Measurements from ENCODE around the gene IFNG-AS1.

IFNG-AS1 gene

GRCh38 chr12:67994046-67994445 lies 4.8 kb downstream of the IFNG-AS1 start:
- no CpG with 5 or more reads among the region's 3 CpGs for WGBS (ENCODE audit: extremely low coverage, insufficient coverage, low lambda C conversion rate)
- Histone ChIP-seq H2AK5ac (ENCODE audit: low read length) (no peak overlapping the region), H4K5ac (ENCODE audit: low read length) (no peak overlapping the region), H3K27ac (ENCODE audit: low read depth, low read length) (no peak overlapping the region), H2BK5ac (ENCODE audit: low read length) (no peak overlapping the region), H3K79me1 (ENCODE audit: low read length) (no peaks in the 10 kb centered on the region), H3K27me3 (ENCODE audit: insufficient read depth, low read length, poor library complexity) (no peaks in the 10 kb centered on the region), H2BK120ac (ENCODE audit: low read depth, low read length) (no peak overlapping the region), H3K4me3 (ENCODE audit: low read length) (no peak overlapping the region), H3K4me2 (ENCODE audit: low read length) (no peak overlapping the region), H3K79me2 (ENCODE audit: control insufficient read depth, insufficient read depth, low read length) (no peaks in the 10 kb centered on the region), H3K23ac (ENCODE audit: low read length) (no peak overlapping the region), H3K9ac (ENCODE audit: low read length) (no peak overlapping the region), H3K4ac (ENCODE audit: low read depth, low read length) (no peak overlapping the region), H2BK15ac (replicated peaks; ENCODE audit: low read depth) (no peak overlapping the region), H3K18ac (ENCODE audit: low read length) (no peak overlapping the region), H3K56ac (ENCODE audit: low read length) (no peak overlapping the region), H4K8ac (ENCODE audit: low read depth, low read length) (no peak overlapping the region), H3K36me3 (ENCODE audit: control insufficient read depth, insufficient read depth, low read length) (no peaks in the 10 kb centered on the region), H3K4me1 (ENCODE audit: control insufficient read depth, low read depth, low read length) (no peaks in the 10 kb centered on the region)
- no peak for DNase-seq

- no peak overlapping the region for H3K27ac ChIP-seq (ENCODE audit: low read depth, low read length)
- no peak overlapping the region for H2BK120ac ChIP-seq (ENCODE audit: low read depth, low read length)
These were observed 7.1 kb downstream of the IFNG-AS1 start for GRCh38 chr12:67996347-67996746.

GRCh38 chr12:67998379-67998778 lies 9.1 kb downstream of the IFNG-AS1 start:
- Histone ChIP-seq H3K36me3 (ENCODE audit: control insufficient read depth, insufficient read depth, low read length) (no peaks in the 10 kb centered on the region), H3K79me1 (ENCODE audit: low read length) (no peaks in the 10 kb centered on the region), H4K8ac (ENCODE audit: low read depth, low read length) (no peak overlapping the region), H3K23ac (ENCODE audit: low read length) (no peak overlapping the region), H2BK15ac (replicated peaks; ENCODE audit: low read depth) (no peak overlapping the region), H3K9ac (ENCODE audit: low read length) (no peak overlapping the region), H3K79me2 (ENCODE audit: control insufficient read depth, insufficient read depth, low read length) (no peaks in the 10 kb centered on the region), H3K18ac (ENCODE audit: low read length) (no peak overlapping the region), H3K27ac (ENCODE audit: low read depth, low read length) (no peak overlapping the region), H3K27me3 (ENCODE audit: insufficient read depth, low read length, poor library complexity) (no peaks in the 10 kb centered on the region), H3K4ac (ENCODE audit: low read depth, low read length) (no peak overlapping the region), H2AK5ac (ENCODE audit: low read length) (no peak overlapping the region), H2BK5ac (ENCODE audit: low read length) (no peak overlapping the region), H3K56ac (ENCODE audit: low read length) (no peak overlapping the region), H3K4me2 (ENCODE audit: low read length) (no peak overlapping the region), H3K4me1 (ENCODE audit: control insufficient read depth, low read depth, low read length) (no peaks in the 10 kb centered on the region), H4K5ac (ENCODE audit: low read length) (no peak overlapping the region), H3K4me3 (ENCODE audit: low read length) (no peak overlapping the region), H2BK120ac (ENCODE audit: low read depth, low read length) (no peak overlapping the region)
- DNase-seq = no peak

More at GRCh38 chr12:67996347-67996746, 7.1 kb downstream of the IFNG-AS1 start:
- H2AK5ac ChIP-seq (ENCODE audit: low read length) = no peak overlapping the region
- no peaks in the 10 kb centered on the region for H3K4me1 ChIP-seq (ENCODE audit: control insufficient read depth, low read depth, low read length)
- no peak overlapping the region for H3K4me2 ChIP-seq (ENCODE audit: low read length)
- no peak overlapping the region for H3K9ac ChIP-seq (ENCODE audit: low read length)
- H3K79me1 ChIP-seq (ENCODE audit: low read length) = no peaks in the 10 kb centered on the region
- H4K8ac ChIP-seq (ENCODE audit: low read depth, low read length) = no peak overlapping the region
- H4K5ac ChIP-seq (ENCODE audit: low read length) = no peak overlapping the region
- no peak overlapping the region for H3K56ac ChIP-seq (ENCODE audit: low read length)
- H3K4ac ChIP-seq (ENCODE audit: low read depth, low read length) = no peak overlapping the region
- H2BK5ac ChIP-seq (ENCODE audit: low read length) = no peak overlapping the region
- no peaks in the 10 kb centered on the region for H3K36me3 ChIP-seq (ENCODE audit: control insufficient read depth, insufficient read depth, low read length)
- no peak overlapping the region for H3K4me3 ChIP-seq (ENCODE audit: low read length)
- H3K23ac ChIP-seq (ENCODE audit: low read length) = no peak overlapping the region
- no peak for DNase-seq
- no peaks in the 10 kb centered on the region for H3K79me2 ChIP-seq (ENCODE audit: control insufficient read depth, insufficient read depth, low read length)
- H3K27me3 ChIP-seq (ENCODE audit: insufficient read depth, low read length, poor library complexity) = no peaks in the 10 kb centered on the region
- no peak overlapping the region for H3K18ac ChIP-seq (ENCODE audit: low read length)
- no peak overlapping the region for H2BK15ac ChIP-seq (replicated peaks; ENCODE audit: low read depth)

- H4K5ac ChIP-seq (ENCODE audit: low read length) = no peak overlapping the region
- H3K18ac ChIP-seq (ENCODE audit: low read length) = no peak overlapping the region
- H2AK5ac ChIP-seq (ENCODE audit: low read length) = no peak overlapping the region
- no peak overlapping the region for H3K23ac ChIP-seq (ENCODE audit: low read length)
- H3K56ac ChIP-seq (ENCODE audit: low read length) = no peak overlapping the region
- H4K8ac ChIP-seq (ENCODE audit: low read depth, low read length) = no peak overlapping the region
- H3K4ac ChIP-seq (ENCODE audit: low read depth, low read length) = no peak overlapping the region
- H2BK15ac ChIP-seq (replicated peaks; ENCODE audit: low read depth) = no peak overlapping the region
- H3K4me2 ChIP-seq (ENCODE audit: low read length) = no peak overlapping the region
- H2BK120ac ChIP-seq (ENCODE audit: low read depth, low read length) = no peak overlapping the region
- H3K27me3 ChIP-seq (ENCODE audit: insufficient read depth, low read length, poor library complexity) = no peaks in the 10 kb centered on the region
- H3K36me3 ChIP-seq (ENCODE audit: control insufficient read depth, insufficient read depth, low read length) = no peaks in the 10 kb centered on the region
- no peak overlapping the region for H3K9ac ChIP-seq (ENCODE audit: low read length)
- H3K4me3 ChIP-seq (ENCODE audit: low read length) = no peak overlapping the region
- no peaks in the 10 kb centered on the region for H3K79me1 ChIP-seq (ENCODE audit: low read length)
- H3K27ac ChIP-seq (ENCODE audit: low read depth, low read length) = no peak overlapping the region
- no peak for DNase-seq
- H2BK5ac ChIP-seq (ENCODE audit: low read length) = no peak overlapping the region
- no peaks in the 10 kb centered on the region for H3K4me1 ChIP-seq (ENCODE audit: control insufficient read depth, low read depth, low read length)
- H3K79me2 ChIP-seq (ENCODE audit: control insufficient read depth, insufficient read depth, low read length) = no peaks in the 10 kb centered on the region
These were observed 10.0 kb downstream of the IFNG-AS1 start for GRCh38 chr12:67999244-67999643.

- H3K4ac ChIP-seq (ENCODE audit: low read depth, low read length) = no peak overlapping the region
- no peak overlapping the region for H3K27ac ChIP-seq (ENCODE audit: low read depth, low read length)
- no peak overlapping the region for H2BK5ac ChIP-seq (ENCODE audit: low read length)
- no peaks in the 10 kb centered on the region for H3K79me1 ChIP-seq (ENCODE audit: low read length)
- H3K4me2 ChIP-seq (ENCODE audit: low read length) = no peak overlapping the region
- no peak overlapping the region for H3K9ac ChIP-seq (ENCODE audit: low read length)
- no peaks in the 10 kb centered on the region for H3K4me1 ChIP-seq (ENCODE audit: control insufficient read depth, low read depth, low read length)
- H2BK120ac ChIP-seq (ENCODE audit: low read depth, low read length) = no peak overlapping the region
- DNase-seq = peak; percentile 38
- no peak overlapping the region for H2BK15ac ChIP-seq (replicated peaks; ENCODE audit: low read depth)
- H4K8ac ChIP-seq (ENCODE audit: low read depth, low read length) = no peak overlapping the region
- no peak overlapping the region for H4K5ac ChIP-seq (ENCODE audit: low read length)
- no peak overlapping the region for H3K56ac ChIP-seq (ENCODE audit: low read length)
- no peak overlapping the region for H2AK5ac ChIP-seq (ENCODE audit: low read length)
- no peak overlapping the region for H3K4me3 ChIP-seq (ENCODE audit: low read length)
- WGBS (ENCODE audit: extremely low coverage, insufficient coverage, low lambda C conversion rate) = no CpG with 5 or more reads among the region's 11 CpGs
- no peak overlapping the region for H3K18ac ChIP-seq (ENCODE audit: low read length)
- H3K36me3 ChIP-seq (ENCODE audit: control insufficient read depth, insufficient read depth, low read length) = no peaks in the 10 kb centered on the region
- H3K23ac ChIP-seq (ENCODE audit: low read length) = no peak overlapping the region
- H3K27me3 ChIP-seq (ENCODE audit: insufficient read depth, low read length, poor library complexity) = no peaks in the 10 kb centered on the region
- no peaks in the 10 kb centered on the region for H3K79me2 ChIP-seq (ENCODE audit: control insufficient read depth, insufficient read depth, low read length)
These were observed 12.5 kb downstream of the IFNG-AS1 start for GRCh38 chr12:68001486-68002466.

GRCh38 chr12:68003777-68004176 lies 14.5 kb downstream of the IFNG-AS1 start:
- Histone ChIP-seq H3K36me3 (ENCODE audit: control insufficient read depth, insufficient read depth, low read length) (no peaks in the 10 kb centered on the region), H4K5ac (ENCODE audit: low read length) (no peak overlapping the region), H3K27ac (ENCODE audit: low read depth, low read length) (no peak overlapping the region), H3K27me3 (ENCODE audit: insufficient read depth, low read length, poor library complexity) (no peaks in the 10 kb centered on the region), H4K8ac (ENCODE audit: low read depth, low read length) (no peak overlapping the region), H3K4ac (ENCODE audit: low read depth, low read length) (no peak overlapping the region), H3K4me3 (ENCODE audit: low read length) (no peak overlapping the region), H3K56ac (ENCODE audit: low read length) (no peak overlapping the region), H3K4me1 (ENCODE audit: control insufficient read depth, low read depth, low read length) (no peaks in the 10 kb centered on the region), H3K9ac (ENCODE audit: low read length) (no peak overlapping the region), H2AK5ac (ENCODE audit: low read length) (no peak overlapping the region), H3K79me1 (ENCODE audit: low read length) (no peaks in the 10 kb centered on the region), H2BK15ac (replicated peaks; ENCODE audit: low read depth) (no peak overlapping the region), H2BK5ac (ENCODE audit: low read length) (no peak overlapping the region), H2BK120ac (ENCODE audit: low read depth, low read length) (no peak overlapping the region), H3K79me2 (ENCODE audit: control insufficient read depth, insufficient read depth, low read length) (no peaks in the 10 kb centered on the region), H3K4me2 (ENCODE audit: low read length) (no peak overlapping the region), H3K23ac (ENCODE audit: low read length) (no peak overlapping the region), H3K18ac (ENCODE audit: low read length) (no peak overlapping the region)
- DNase-seq = no peak
- WGBS (ENCODE audit: extremely low coverage, insufficient coverage, low lambda C conversion rate) = no CpG with 5 or more reads among the region's 8 CpGs

All from mesendoderm (in vitro differentiated cells).